ENCODE results near the gene ALX4. TPM values are rescaled to one million over a fixed set of nuclear protein-coding genes. Genes with fewer than 3 reads are reported as not detected.

ALX4 gene
- total RNA-seq, 1 experiment from 2014 or later = 41.6 TPM

Other genes with a start within 250 kb of the ALX4 start
- 1.9 and 5.3 TPM in 2 replicates for gene ACCS, start 243.9 kb downstream of the ALX4 start, total RNA-seq (2014; rRNA removed; shearing (Covaris generic))
- 168 and 202 TPM in 2 replicates for gene EXT2, start 214.5 kb downstream of the ALX4 start, total RNA-seq (2014; rRNA removed; shearing (Covaris generic))